Pancreas (tissue), 10 donors: ENCODE measurements around the gene CRP. TPM values are rescaled to one million over a fixed set of nuclear protein-coding genes. Genes with fewer than 3 reads are reported as not detected.

ENCODE experiments used
- ATAC-seq, 4 donors: fragments of 200-7000 bp; cut with Tn5 transposase; one replicate each; pipeline versions ENCODE4 v1.8.0 to v1.9.1; 2020; ENCODE audit warnings: mild to moderate bottlenecking in 4 of 4, moderate library complexity in 4 of 4
- DNase-seq, 6 donors: peaks; one replicate each; pipeline ENCODE4 v3.0.0-alpha.2; 2020
- FAIRE-seq: peaks from 2 replicates; lab custom pipeline; 2012; peaks lifted over from hg19 to GRCh38; lab: Jason Lieb, UNC
- H3K27ac ChIP-seq, 4 donors: fragments of 200-600 bp; sonication (generic); 1 replicate in 3 of 4; 2 replicates in 1 of 4; pipeline versions ENCODE4 v1.5.0 to v1.8.0; 2020
- H3K27me3 ChIP-seq, 4 donors: fragments of 200-600 bp; one replicate each; pipeline ENCODE4 v1.8.0; 2021
- H3K36me3 ChIP-seq, 3 donors: fragments of 200-600 bp; sonication (generic) in 1 of 3; one replicate each; pipeline versions ENCODE4 v1.5.0 to v1.8.0; 2020 to 2021
- H3K4me1 ChIP-seq, 3 donors: fragments of 200-600 bp; one replicate each; pipeline ENCODE4 v1.8.0; 2021
- H3K4me3 ChIP-seq, 4 donors: fragments of 200-600 bp; sonication (generic) in 2 of 4; one replicate each; pipeline versions ENCODE4 v1.5.0 to v1.8.0; 2020 to 2021
- H3K9me3 ChIP-seq, 4 donors: fragments of 200-600 bp; one replicate each; pipeline ENCODE4 v1.8.0; 2021
- WGBS, 2 donors: extraction: QIAGEN DNeasy Blood & Tissue Kit; methylation state at CpG; one replicate each; pipeline ENCODE4 v1.1.7; 2013; 5-methylcytosine and 5-hydroxymethylcytosine counted together
- intact Hi-C, 3 donors: fragments of 100-400 bp; cut with DNase I; formaldehyde crosslinking; loops; one replicate each; pipeline versions ENCODE4 v1.11.1 to v1.14.2; 2022
- polyA plus RNA-seq, 2 donors: library from polyadenylated mRNA; stranded (reverse); fragments of 200-250 nt; gene quantifications; one replicate each; pipeline ENCODE4 v1.2.3, GENCODE V29; 2013
- total RNA-seq, 6 donors: library from RNA; stranded (reverse); fragmentation: NEBNext Ultra II Directional in 4 of 6; extraction: Animal tissue kit (Norgen Biotek cat#: 25700) in 4 of 6; gene quantifications; one replicate each; pipeline versions ENCODE4 v1.2.1 to v1.2.4, GENCODE V29; 2021 to 2023
- TF ChIP-seq, protein P1 (sequence below), 4 donors: fragments of 200-600 bp; sonication (generic) in 3 of 4; IDR thresholded peaks; one replicate each; pipeline versions ENCODE4 v1.5.0 to v1.8.0; 2021; ENCODE audit warnings: antibody characterized with exemption in 4 of 4
- donor health status: healthy with polysubstance abuse.
- donor health status: DM: no; HTN: no; CAD: no; lungs with moderate emphysema.
- donor health status: DM: no; HTN: no; CAD: no.
- donor health status: control.
- donor health status: control.
- donor health status: Bipolar disorder and iron deficiency.
- donor health status: DM: yes; HTN: yes; CAD: no.
- donor health status: DM: no; HTN: no; CAD: no.
- donor health status: DM: no; HTN: no; CAD: no.
- donor health status: DM: yes; HTN: yes; CAD: no.

Gene CRP
- total and polyA plus RNA-seq, 8 donors: 1.3 to 148 (median 13.3) TPM

- DNase-seq (no peak), FAIRE-seq (no peak), ATAC-seq (no peak)
- TF ChIP-seq, protein P1, sequence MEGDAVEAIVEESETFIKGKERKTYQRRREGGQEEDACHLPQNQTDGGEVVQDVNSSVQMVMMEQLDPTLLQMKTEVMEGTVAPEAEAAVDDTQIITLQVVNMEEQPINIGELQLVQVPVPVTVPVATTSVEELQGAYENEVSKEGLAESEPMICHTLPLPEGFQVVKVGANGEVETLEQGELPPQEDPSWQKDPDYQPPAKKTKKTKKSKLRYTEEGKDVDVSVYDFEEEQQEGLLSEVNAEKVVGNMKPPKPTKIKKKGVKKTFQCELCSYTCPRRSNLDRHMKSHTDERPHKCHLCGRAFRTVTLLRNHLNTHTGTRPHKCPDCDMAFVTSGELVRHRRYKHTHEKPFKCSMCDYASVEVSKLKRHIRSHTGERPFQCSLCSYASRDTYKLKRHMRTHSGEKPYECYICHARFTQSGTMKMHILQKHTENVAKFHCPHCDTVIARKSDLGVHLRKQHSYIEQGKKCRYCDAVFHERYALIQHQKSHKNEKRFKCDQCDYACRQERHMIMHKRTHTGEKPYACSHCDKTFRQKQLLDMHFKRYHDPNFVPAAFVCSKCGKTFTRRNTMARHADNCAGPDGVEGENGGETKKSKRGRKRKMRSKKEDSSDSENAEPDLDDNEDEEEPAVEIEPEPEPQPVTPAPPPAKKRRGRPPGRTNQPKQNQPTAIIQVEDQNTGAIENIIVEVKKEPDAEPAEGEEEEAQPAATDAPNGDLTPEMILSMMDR (IDR thresholded peaks at IDR 0.05): no peak
- Histone ChIP-seq H3K4me1 (no peaks in the 10 kb centered on the region), H3K36me3 (no peaks in the 10 kb centered on the region), H3K27me3 (no peaks in the 10 kb centered on the region), H3K9me3 (no peaks in the 10 kb centered on the region), H3K4me3 (no peak overlapping the region), H3K27ac (no peak overlapping the region)
- WGBS, 2 donors: 64 to 66% methylated on average over 1 of the region's 1 CpG
- intact Hi-C loops: no loop called here
Measured at GRCh38 chr1:159669338-159669737, 45.1 kb downstream of the CRP start.

DNA sequence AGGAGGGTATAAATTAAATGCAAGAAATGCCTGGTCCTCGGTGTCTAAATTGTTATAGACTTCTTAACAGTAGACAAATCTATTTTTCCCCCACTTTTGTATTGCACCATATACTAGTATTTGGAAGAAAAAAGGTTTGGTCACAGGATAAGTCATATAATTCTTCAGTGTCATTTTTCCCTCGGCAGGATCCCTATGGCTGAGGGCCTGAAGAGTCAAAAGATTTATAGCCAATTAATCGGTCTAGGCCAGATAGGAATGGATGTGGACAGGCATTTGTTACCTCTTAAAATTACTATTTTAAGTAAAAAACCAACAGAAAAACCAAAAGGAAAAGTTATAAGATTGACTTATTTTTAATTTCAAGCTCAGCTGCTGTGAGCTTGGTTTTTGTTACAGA lies 45.6 kb downstream of the CRP start:
- H3K4me1 ChIP-seq: no peaks in the 10 kb centered on the region
- no peak overlapping the region for H3K27ac ChIP-seq
- no peaks in the 10 kb centered on the region for H3K9me3 ChIP-seq
- no peaks in the 10 kb centered on the region for H3K27me3 ChIP-seq
- 63 to 75% methylated on average over 3 of the region's 3 CpGs for WGBS, 2 donors
- H3K36me3 ChIP-seq: no peaks in the 10 kb centered on the region
- no peak for DNase-seq
- no peak for FAIRE-seq
- TF ChIP-seq, protein P1 (IDR thresholded peaks at IDR 0.05): no peak
- H3K4me3 ChIP-seq: no peak overlapping the region
- ATAC-seq: no peak
- intact Hi-C loops: no loop called here

GRCh38 chr1:159664247-159664646 lies 50.1 kb downstream of the CRP start:
- no peak for ATAC-seq

GRCh38 chr1:159663552-159663951 lies 50.8 kb downstream of the CRP start:
- no peak overlapping the region for H3K27ac ChIP-seq
- no peak for ATAC-seq
- FAIRE-seq: no peak

More at GRCh38 chr1:159664247-159664646, 50.1 kb downstream of the CRP start:
- no peaks in the 10 kb centered on the region for H3K36me3 ChIP-seq
- H3K27me3 ChIP-seq: no peaks in the 10 kb centered on the region
- WGBS, 2 donors: 73 to 77% methylated on average over 3 of the region's 3 CpGs
- FAIRE-seq: no peak
- H3K27ac ChIP-seq: no peak overlapping the region
- no peak for DNase-seq
- H3K9me3 ChIP-seq: no peaks in the 10 kb centered on the region
- intact Hi-C loops: no loop called here
- no peak overlapping the region for H3K4me3 ChIP-seq
- no peaks in the 10 kb centered on the region for H3K4me1 ChIP-seq
- TF ChIP-seq, protein P1 (IDR thresholded peaks at IDR 0.05): no peak

More at GRCh38 chr1:159663552-159663951, 50.8 kb downstream of the CRP start:
- Histone ChIP-seq H3K36me3 (no peaks in the 10 kb centered on the region), H3K4me3 (no peak overlapping the region), H3K27me3 (no peaks in the 10 kb centered on the region), H3K4me1 (no peaks in the 10 kb centered on the region), H3K9me3 (no peaks in the 10 kb centered on the region)
- 61 to 71% methylated on average over 2 of the region's 2 CpGs for WGBS, 2 donors
- TF ChIP-seq, protein P1 (IDR thresholded peaks at IDR 0.05): no peak
- intact Hi-C loops: no loop called here
- no peak for DNase-seq

Other genes with a start within 250 kb of the CRP start
- gene OR10J5, start 178.6 kb downstream of the CRP start, total RNA-seq: not detected
- not detected for gene OR10J5, start 178.6 kb downstream of the CRP start, polyA plus RNA-seq
- gene APCS, start 126.8 kb downstream of the CRP start, total RNA-seq: 10 to 100 TPM in 3 of 6 donors, 1 to 10 TPM in 3; 1.9 to 28.5 (median 9.7) TPM
- gene APCS, start 126.8 kb downstream of the CRP start, polyA plus RNA-seq: 10 to 100 TPM in 1 of 2 donors, 1 to 10 TPM in 1; 4.0 to 10.5 TPM
- 10 to 100 TPM; 13.9 to 38.4 (median 20.2) TPM for gene DUSP23, start 66.4 kb upstream of the CRP start, total RNA-seq
- 10 to 100 TPM; 53.6 to 77.9 TPM for gene DUSP23, start 66.4 kb upstream of the CRP start, polyA plus RNA-seq
- gene FCRL6, start 87.8 kb upstream of the CRP start, total RNA-seq: under 1 TPM in 4 of 6 donors, not detected in 2; 0.29 to 0.67 (median 0.34) TPM
- gene FCRL6, start 87.8 kb upstream of the CRP start, polyA plus RNA-seq: under 1 TPM in 1 of 2 donors, not detected in 1; 0.19 TPM
- 1 to 10 TPM in 3 of 6 donors, under 1 TPM in 2, not detected in 1; 0.38 to 8.8 (median 1.7) TPM for gene SLAMF8, start 112.3 kb upstream of the CRP start, total RNA-seq
- gene SLAMF8, start 112.3 kb upstream of the CRP start, polyA plus RNA-seq: under 1 TPM; 0.45 to 0.46 TPM
- gene VSIG8, start 148.1 kb upstream of the CRP start, total RNA-seq: not detected
- gene VSIG8, start 148.1 kb upstream of the CRP start, polyA plus RNA-seq: under 1 TPM; 0.16 to 0.27 TPM
- gene CFAP45, start 185.6 kb upstream of the CRP start, total RNA-seq: under 1 TPM in 4 of 6 donors, not detected in 2; 0.16 to 0.54 (median 0.31) TPM
- gene CFAP45, start 185.6 kb upstream of the CRP start, polyA plus RNA-seq: 1 to 10 TPM in 1 of 2 donors, under 1 TPM in 1; 0.80 to 1.5 TPM
- gene TAGLN2, start 210.9 kb upstream of the CRP start, total RNA-seq: 100 to 1,000 TPM in 4 of 6 donors, 10 to 100 TPM in 2; 93.2 to 242 (median 117) TPM
- 100 to 1,000 TPM; 198 to 200 TPM for gene TAGLN2, start 210.9 kb upstream of the CRP start, polyA plus RNA-seq
- gene IGSF9, start 231.0 kb upstream of the CRP start, total RNA-seq: 1 to 10 TPM in 5 of 6 donors, under 1 TPM in 1; 0.83 to 4.3 (median 1.5) TPM
- 1 to 10 TPM; 3.0 to 5.4 TPM for gene IGSF9, start 231.0 kb upstream of the CRP start, polyA plus RNA-seq
- not detected for gene SLAMF9, start 239.6 kb upstream of the CRP start, total RNA-seq
- gene SLAMF9, start 239.6 kb upstream of the CRP start, polyA plus RNA-seq: not detected